Rectal smooth muscle tissue (tissue), 1 donor: Measurements from ENCODE around the gene SKI.
"Not testable (repeated sequence)": the region's sequence is repeated elsewhere in the genome, so short reads cannot be mapped to it uniquely, and the experiment has no call there.

ENCODE experiments used
- H3K27ac ChIP-seq: one replicate; pipeline ENCODE4 v1.7.0; 2013; ENCODE audit warnings: low read depth, low read length, inconsistent platforms
- H3K27me3 ChIP-seq: one replicate; pipeline ENCODE4 v1.7.0; 2013; ENCODE audit warnings: low read length; ENCODE audit not compliant: control insufficient read depth, insufficient read depth
- H3K36me3 ChIP-seq: one replicate; pipeline ENCODE4 v1.7.0; 2013; ENCODE audit warnings: low read length; ENCODE audit not compliant: control insufficient read depth, insufficient read depth
- H3K4me1 ChIP-seq: one replicate; pipeline ENCODE4 v1.7.0; 2013; ENCODE audit warnings: low read length; ENCODE audit not compliant: control insufficient read depth, insufficient read depth
- H3K4me3 ChIP-seq: one replicate; pipeline ENCODE4 v1.7.0; 2013; ENCODE audit warnings: low read length
- H3K9ac ChIP-seq: one replicate; pipeline ENCODE4 v1.7.0; 2013; ENCODE audit warnings: low read length

SKI gene

DNA sequence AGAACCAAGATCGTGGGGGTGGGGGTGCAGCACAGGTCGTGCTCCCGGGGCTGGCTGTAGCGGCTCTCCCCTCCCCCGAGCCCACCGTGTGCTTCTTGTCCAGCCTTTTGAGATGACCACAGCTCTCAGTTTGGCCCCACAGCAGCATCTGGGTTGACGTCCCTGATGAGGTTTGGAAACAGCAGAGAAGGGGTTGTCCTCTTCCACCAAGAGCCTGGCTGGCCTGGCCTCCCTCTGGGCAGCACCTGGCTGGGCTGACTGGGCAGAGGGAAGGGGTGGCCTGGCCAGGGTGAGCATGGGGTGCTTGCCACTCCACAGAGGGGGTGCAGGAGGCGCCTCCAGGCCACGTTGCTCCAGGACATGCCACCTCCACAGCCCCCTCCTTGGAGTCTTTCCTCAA is 61.5 kb downstream of the SKI start:
- H3K27ac ChIP-seq: peak overlapping the region; percentile 66
- no peak overlapping the region for H3K9ac ChIP-seq
- no peaks in the 10 kb centered on the region for H3K27me3 ChIP-seq
- peaks cover 25% of the 10 kb centered on the region for H3K4me1 ChIP-seq
- H3K36me3 ChIP-seq: no peaks in the 10 kb centered on the region
- H3K4me3 ChIP-seq: peak overlapping the region; percentile 57

DNA sequence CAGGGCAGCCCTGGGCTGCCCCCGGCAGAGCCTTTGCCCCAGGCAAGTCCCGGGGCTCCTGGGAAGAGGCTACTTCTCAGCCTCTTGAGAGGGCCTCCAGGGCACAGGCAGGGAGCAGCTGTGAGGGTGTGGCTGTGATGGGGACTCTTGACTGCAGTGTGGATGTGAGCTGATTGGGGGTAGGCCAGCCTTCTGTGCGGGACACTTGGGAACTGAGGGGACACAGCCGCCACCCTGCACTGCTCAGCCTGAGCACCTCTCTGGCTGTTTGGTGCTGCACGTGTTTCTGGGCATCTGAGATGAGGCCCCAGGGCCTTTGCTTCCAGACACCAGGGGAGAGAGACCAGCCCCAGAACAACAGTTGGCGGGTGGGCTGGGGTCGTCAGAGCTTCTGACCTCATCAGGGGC is 62.1 kb downstream of the SKI start:
- no peaks in the 10 kb centered on the region for H3K27me3 ChIP-seq
- H3K27ac ChIP-seq: peak overlapping the region; percentile 66
- H3K4me1 ChIP-seq: peaks cover 25% of the 10 kb centered on the region
- H3K36me3 ChIP-seq: no peaks in the 10 kb centered on the region
- H3K9ac ChIP-seq: no peak overlapping the region
- H3K4me3 ChIP-seq: peak overlapping the region; percentile 57

DNA sequence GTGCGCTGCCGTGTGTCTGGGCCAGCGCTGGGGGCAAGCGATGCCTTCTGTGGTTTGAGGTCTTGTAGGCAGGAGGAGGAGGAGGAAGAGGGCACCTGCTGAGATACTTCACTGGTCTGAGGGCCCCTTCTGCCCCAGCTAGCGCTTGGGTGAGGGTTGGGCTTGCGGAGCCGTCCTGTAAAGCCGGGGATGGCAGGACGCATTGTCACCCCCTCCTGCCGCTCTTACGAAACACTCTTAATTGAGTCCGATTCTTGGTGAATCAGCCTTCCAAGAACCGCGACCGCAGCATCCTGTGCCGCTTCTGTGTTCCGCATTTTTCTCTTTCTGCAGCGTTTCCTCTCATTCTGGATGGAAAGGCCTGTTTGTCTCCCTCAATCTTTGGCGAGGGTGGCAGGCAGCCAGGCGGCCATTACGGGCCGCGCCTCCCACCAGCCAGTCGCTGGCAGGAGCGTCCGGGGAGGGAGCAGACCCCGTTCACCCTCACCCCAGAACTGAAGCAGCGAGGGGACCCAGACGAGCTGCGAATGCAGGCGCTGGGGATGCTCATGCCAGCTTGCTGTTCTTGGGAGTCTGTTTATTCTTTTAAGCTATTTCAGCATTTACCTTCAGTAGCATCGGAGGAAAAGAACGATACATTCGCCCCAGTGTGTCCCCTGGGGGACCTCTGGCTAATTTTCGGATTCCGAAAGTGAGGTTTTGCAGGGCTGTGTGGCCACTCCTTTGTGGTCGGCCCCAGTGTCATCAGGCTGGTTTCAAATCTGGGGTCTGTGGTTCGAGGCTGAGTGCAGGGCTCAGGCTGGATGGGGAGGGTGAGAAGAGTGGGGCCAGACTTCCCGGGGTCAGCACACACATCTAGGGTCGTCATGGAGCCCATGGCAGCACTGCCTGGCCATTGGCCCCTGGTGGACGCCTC is 62.7 kb downstream of the SKI start:
- Histone ChIP-seq H3K9ac (no peak overlapping the region), H3K4me3 (peak overlapping the region; percentile 57), H3K27ac (peak overlapping the region; percentile 66)

GRCh38 chr1:2291577-2291976 is 63.5 kb downstream of the SKI start:
- peak overlapping the region; percentile 57 for H3K4me3 ChIP-seq
- H3K9ac ChIP-seq: no peak overlapping the region
- H3K36me3 ChIP-seq: no peaks in the 10 kb centered on the region
- no peak overlapping the region for H3K27ac ChIP-seq
- H3K27me3 ChIP-seq: no peaks in the 10 kb centered on the region
- peaks cover 25% of the 10 kb centered on the region for H3K4me1 ChIP-seq

More for the DNA sequence above, 62.7 kb downstream of the SKI start:
- Histone ChIP-seq H3K4me1 (peaks cover 25% of the 10 kb centered on the region), H3K27me3 (no peaks in the 10 kb centered on the region), H3K36me3 (no peaks in the 10 kb centered on the region)

DNA sequence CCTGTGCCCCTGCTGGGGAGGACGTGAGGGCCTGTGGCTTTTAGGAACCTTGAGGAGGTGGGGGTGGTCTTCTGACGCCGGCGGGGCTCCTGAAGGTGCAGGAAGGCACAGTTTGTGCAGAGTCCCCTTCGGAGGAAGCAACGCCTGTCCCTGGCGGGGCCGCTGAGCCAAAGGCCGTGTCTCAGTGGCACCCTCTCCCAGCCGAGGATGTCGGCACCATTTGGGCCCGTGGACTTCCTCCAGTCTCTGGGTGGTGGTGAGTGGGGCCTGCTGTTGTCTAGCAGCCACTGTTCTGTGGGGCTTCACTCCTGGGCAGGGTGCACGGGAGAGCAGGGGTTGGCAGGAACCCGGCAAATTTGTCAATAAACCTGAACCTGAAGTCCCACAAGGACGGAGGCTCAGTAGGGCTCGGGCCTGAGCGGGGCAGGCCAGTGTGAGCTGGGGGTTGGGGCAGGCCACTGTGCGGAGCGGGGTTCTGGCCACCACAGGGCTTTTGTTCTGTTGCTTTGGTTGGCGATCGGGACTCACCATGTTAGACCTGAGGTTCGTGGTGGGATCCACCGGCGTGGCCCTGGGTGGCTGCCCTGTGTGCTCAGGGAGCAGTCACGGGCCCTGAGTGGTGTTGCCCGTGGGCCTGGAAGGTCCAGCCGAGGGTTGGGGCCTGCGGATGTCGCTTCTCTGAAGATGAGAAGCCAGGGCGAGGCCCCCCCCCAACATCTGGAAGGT is 64.8 kb downstream of the SKI start:
- Histone ChIP-seq H3K27me3 (no peaks in the 10 kb centered on the region), H3K36me3 (no peaks in the 10 kb centered on the region), H3K27ac (no peak overlapping the region), H3K4me3 (no peak overlapping the region), H3K4me1 (peaks cover 25% of the 10 kb centered on the region), H3K9ac (no peak overlapping the region)

- H3K4me1 ChIP-seq: peaks cover 23% of the 10 kb centered on the region
- H3K27ac ChIP-seq: no peak overlapping the region
- no peaks in the 10 kb centered on the region for H3K27me3 ChIP-seq
- H3K36me3 ChIP-seq: no peaks in the 10 kb centered on the region
- H3K9ac ChIP-seq: no peak overlapping the region
- H3K4me3 ChIP-seq: no peak overlapping the region
These were observed 66.1 kb downstream of the SKI start for GRCh38 chr1:2294033-2294724.

DNA sequence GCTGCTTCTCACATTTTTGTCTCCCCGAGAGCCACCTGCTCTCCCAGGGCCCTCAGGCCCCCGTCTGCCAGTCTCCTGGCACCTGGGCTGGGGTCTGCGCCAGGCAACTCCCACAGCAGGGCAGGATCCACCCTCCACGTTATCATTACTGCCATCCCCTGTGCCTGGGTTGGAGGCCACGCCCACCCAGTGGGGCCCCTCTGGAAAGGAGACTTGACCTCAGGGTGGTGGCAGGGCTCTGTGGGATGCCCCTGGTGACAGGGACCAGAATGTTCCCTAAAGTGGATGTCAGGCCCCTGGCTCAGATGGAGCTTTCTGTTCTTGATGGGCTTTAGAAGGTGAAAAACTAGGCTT is 66.6 kb downstream of the SKI start:
- Histone ChIP-seq H3K36me3 (no peaks in the 10 kb centered on the region), H3K4me1 (peaks cover 27% of the 10 kb centered on the region), H3K27me3 (no peaks in the 10 kb centered on the region), H3K9ac (no peak overlapping the region), H3K4me3 (no peak overlapping the region), H3K27ac (no peak overlapping the region)

DNA sequence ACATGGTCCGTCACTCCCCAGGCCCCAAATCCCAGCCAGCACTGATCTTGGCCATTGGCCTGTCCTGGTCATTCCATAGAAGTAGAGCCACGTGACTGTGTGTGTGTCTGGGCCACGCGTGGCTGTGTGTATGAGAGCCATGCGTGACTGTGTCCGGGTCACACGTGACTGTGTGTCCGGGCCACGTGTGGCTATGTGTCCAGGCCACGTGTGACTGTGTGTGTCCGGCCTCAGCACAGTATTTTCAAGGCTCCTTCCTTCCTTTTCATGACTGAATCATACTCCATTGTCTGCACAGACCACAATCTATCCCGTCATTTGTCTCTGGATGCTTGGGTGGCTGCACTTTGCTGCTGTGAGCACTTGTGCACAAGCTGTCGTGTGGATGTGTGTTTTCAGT is 67.4 kb downstream of the SKI start:
- Histone ChIP-seq H3K27ac (no peak overlapping the region), H3K9ac (no peak overlapping the region), H3K27me3 (no peaks in the 10 kb centered on the region), H3K4me1 (peaks cover 26% of the 10 kb centered on the region), H3K36me3 (no peaks in the 10 kb centered on the region), H3K4me3 (no peak overlapping the region)

DNA sequence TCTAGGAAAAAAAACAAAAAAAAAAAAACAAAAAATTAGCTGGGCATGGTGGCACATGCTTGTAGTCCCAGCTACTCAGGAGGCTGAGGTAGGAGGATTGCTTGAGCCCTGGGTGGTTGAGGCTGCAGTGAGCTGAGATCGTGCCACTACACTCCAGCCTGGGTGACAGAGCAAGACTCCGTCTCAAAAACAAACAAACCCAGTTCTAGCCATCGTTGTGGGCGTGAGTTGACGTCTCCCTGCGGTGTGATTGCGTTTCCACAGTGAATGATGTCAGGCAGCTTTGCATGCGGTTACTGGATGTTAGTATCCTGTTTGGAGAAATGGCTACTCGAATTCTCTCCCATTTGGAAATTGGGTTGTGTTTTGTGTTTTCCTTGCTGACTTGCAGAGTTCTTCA is 68.1 kb downstream of the SKI start:
- H3K4me3 ChIP-seq, H3K27me3 ChIP-seq, H3K36me3 ChIP-seq, H3K27ac ChIP-seq, H3K9ac ChIP-seq: not testable (repeated sequence)
- peaks cover 19% of the 10 kb centered on the region for H3K4me1 ChIP-seq

- Histone ChIP-seq H3K27ac (no peak overlapping the region), H3K4me3 (no peak overlapping the region), H3K4me1 (peaks cover 22% of the 10 kb centered on the region), H3K9ac (no peak overlapping the region), H3K36me3 (no peaks in the 10 kb centered on the region), H3K27me3 (no peaks in the 10 kb centered on the region)
These were observed 68.5 kb downstream of the SKI start for GRCh38 chr1:2296614-2297013.

DNA sequence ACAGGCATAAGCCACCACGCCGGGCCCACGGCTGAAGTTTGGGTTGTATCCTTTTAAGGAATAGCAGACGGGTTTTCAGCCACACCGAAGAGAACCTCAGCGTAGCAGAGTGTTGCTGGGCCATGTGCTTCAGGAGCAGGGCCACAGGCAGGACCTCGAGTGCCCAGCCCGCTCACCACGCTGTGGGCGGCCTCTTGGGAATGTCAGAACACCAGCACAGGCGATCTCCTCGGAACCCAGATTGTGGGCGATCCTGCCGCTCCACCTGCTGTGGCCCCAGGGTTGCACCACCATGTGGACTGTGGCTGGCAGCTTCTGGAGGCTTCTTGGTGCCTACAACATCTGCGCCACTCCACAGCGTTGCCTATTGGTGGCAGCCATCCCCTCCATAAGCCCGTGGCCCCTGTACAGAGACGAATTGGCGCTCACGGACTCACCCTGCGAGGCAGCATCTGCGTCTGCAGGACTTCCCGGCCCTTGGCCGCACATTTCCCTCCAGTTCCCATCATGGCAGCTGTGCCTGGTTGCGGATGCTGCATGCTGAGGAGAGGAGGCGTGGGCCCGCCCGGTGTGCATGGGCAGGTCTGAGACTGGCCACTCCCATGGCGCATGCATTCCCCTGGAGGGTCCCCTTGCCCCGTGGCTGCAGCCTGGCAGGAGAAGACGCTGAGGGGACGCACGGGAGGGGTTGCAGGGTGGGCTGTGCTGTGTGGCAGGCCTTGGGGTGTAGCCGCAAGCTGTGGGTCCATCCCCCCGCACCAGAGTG is 69.3 kb downstream of the SKI start:
- Histone ChIP-seq H3K9ac (no peak overlapping the region), H3K27ac (no peak overlapping the region), H3K4me1 (peaks cover 22% of the 10 kb centered on the region), H3K36me3 (no peaks in the 10 kb centered on the region), H3K27me3 (no peaks in the 10 kb centered on the region), H3K4me3 (no peak overlapping the region)

- H3K9ac ChIP-seq: no peak overlapping the region
- no peak overlapping the region for H3K27ac ChIP-seq
- peaks cover 22% of the 10 kb centered on the region for H3K4me1 ChIP-seq
These were observed 70.6 kb downstream of the SKI start for GRCh38 chr1:2298685-2299084.

More at GRCh38 chr1:2298685-2299084, 70.6 kb downstream of the SKI start:
- peaks cover 4% of the 10 kb centered on the region for H3K36me3 ChIP-seq
- H3K4me3 ChIP-seq: no peak overlapping the region
- H3K27me3 ChIP-seq: no peaks in the 10 kb centered on the region
